Stimulated activated CD4-positive, alpha-beta T cell treated with anti-CD3 and anti-CD28 coated beads, Interleukin-2, amount 100 ng/mL, for 48 hours (primary cell): ENCODE measurements around the gene GMDS.
A peak's percentile ranks its signal among the peaks of the same experiment; 100 is the strongest.

Source experiments
- DNase-seq, 2 donors: peaks; one replicate each; pipeline ENCODE4 v3.0.0-alpha.2; 2020

The GMDS gene

DNA sequence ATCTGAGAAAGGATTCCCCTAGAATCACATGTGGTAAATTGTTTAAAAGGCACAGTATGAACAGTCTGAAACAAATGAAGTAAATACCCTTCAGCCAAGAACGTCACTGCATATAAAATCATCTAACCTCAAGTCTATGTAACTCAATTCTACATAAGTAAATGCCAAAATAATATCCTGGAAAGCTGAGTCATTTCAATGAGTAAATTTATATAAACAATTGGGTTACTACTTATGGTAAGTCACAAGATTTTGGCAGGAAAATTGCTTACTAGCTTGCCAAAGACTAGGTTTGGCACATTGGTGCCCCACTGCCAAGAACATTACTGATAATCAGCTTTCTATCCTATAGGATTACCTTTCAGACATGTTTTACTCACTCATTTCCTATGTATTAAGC is 8.4 kb downstream of the GMDS start:
- DNase-seq, result no peak

DNA sequence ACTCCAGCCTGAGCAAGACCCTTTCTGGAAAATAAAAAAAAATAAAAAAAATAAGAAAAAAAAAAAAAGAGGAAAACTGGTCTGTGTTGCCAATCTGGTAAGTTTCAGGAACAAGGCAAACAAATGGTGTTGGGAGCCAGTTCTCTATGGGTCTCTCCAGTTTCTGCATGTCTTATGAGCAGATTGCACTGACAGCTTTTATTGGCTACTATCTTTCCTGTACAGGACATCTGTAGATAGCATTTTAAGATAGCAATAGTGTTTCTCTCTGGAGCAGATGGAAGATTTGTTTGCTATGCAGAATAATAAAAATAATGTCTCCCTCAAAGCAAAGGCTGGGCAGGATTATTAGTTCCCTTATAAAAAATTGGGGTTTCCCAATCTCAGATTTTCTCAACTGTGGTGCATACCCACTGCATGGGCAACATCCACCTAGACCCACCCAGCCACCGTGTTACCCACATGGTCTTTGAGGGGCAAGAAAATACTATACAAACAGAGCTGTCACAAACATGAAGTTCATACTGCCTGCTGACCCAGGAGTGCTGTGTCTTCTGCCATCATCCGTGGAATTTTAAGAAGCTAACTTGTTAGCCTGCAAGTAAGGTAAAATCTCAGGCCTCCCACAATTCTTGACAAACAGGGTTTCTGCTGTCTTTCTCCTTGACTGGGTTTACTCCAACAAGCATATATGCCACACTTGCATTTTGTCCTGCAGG is 9.5 kb downstream of the GMDS start:
- DNase-seq, result no peak

DNA sequence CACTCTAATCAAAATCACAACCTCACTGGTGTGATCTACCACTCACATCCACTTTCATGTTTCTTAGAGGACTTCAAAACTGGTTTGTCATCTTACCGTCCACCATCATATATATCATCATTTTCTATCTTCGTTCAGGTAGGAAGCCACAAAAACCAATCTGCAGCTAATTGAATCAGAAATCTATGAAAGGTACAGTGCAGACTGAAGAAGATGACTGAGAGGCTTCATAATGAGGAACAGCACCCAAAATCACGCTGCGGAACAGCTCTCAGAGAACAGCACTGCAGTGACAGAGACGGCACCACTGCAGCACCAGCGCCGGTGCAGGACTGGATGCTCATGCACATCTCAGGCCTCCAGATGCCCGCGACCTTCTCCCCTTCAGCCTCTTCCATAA is 13.0 kb downstream of the GMDS start:
- DNase-seq, result no peak

DNA sequence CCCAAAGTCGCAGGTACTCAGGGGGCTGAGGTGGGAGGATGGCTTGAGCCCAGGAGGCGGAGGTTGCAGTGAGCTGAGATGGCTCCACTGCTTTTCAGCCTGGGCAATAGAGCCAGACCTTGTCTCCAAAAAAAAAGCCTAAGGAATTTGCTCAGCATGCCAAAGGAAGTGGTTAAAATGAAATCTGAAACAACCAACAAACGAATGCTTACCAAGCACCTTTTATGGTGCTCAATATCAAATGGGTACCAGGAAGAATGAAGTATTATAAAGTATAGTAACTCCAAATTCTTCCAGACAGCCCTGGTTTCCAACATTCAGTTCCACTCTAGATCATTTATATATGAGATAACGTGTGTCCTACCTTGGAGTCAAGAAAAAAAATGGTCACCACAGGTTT is 14.0 kb downstream of the GMDS start:
- no peak for DNase-seq

DNA sequence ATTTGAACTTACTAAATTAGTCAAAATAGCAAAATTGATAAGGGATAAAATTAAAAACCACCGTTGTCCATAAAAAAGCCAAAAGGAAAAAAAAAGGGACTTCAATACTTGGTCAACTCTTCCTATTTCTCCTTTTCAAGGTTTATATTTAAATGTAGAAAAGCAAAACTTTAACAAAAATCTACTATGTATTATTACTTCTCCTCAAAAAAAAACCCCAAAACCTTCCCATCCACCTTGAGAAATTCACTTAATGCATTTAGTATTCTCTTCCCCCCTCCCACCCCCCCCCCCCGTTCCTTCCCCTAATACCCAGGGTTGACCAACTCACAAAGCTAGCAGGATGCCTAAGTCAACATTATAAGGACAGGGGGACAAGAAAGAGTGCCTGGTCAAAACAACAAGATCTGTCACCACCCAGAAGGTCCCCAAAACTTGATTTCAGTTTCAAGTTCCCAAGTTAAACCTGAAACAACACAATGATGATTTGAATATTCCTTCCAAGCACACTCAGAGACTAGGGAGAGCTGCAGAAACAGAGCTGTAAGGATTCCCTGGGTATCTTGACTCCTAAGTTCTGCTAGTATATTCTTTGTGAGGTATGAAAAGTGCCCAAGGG is 14.6 kb downstream of the GMDS start:
- DNase-seq, result no peak

DNA sequence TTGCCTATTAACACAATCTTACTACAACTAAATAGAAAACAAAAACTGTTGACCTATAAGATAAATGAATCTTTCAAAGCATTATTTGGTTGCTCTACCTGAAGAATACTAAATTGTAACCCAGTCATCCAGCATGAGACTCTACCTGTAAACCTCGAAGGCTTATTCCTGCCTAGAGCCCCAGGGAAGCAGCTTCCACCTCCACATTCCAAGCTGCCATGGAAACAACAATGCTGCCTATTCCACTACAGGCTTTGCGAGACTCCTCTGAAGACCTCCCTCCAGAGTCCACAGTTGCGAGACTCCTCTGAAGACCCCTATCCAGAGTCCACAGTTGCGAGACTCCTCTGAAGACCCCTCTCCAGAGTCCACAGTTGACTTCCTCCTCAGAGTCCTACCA is 15.7 kb downstream of the GMDS start:
- DNase-seq, result no peak

DNA sequence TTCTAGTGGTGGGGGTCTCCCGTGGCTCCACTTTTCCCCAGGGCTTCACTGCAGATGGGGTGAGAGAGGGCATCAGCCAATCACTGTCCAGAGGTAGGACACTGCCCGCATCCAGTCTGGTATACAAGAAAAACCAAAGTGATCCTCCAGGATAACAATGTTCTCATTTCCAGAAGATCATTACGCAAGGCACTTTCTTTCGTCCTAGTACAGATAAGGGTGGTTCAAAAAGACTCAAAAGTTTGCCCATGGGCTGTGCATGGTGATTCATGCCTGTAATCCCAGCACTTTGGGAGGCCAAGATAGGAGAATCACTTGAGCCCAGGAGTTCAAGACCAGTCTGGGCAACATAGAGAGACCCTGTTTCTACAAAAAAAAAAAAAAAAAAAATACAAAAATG is 16.4 kb downstream of the GMDS start:
- no peak for DNase-seq

DNA sequence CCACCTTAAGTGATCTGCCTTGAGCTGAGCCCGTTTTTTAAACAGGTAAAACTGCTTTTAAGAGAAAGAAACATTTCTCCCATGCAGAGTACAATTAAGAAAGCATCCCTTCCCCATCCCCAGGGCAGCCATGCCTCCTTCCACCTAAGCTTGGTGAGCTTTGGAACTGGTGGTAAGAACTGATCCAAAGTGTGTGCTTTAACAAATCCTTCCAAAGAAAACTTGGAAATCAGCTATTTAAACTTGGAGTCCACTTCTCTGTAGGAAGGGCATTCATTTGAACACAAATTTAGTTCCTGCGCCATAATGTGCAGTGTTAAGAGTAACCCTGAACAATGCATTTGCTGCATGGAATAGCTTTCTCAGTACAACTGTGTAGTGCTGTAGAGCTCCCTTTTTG is 17.0 kb downstream of the GMDS start:
- no peak for DNase-seq

DNA sequence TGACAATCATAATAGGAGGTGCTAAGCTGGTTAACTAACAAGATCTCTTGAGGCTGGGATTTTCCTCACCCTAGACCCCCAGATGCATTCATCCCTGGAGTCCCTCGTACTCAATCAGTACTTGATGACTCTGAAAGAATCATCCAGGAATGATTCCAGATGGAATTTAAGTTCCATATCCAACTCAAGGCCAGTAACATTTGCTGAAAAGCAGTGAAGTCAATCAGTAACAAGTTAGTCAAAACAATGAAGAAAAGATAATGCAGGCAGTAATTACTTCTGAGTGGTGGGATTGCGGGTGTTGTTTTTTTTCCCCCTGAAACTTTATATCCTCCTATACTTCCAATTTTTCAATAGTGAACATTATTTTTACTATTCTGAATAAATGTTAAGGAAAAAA is 18.6 kb downstream of the GMDS start:
- no peak for DNase-seq

DNA sequence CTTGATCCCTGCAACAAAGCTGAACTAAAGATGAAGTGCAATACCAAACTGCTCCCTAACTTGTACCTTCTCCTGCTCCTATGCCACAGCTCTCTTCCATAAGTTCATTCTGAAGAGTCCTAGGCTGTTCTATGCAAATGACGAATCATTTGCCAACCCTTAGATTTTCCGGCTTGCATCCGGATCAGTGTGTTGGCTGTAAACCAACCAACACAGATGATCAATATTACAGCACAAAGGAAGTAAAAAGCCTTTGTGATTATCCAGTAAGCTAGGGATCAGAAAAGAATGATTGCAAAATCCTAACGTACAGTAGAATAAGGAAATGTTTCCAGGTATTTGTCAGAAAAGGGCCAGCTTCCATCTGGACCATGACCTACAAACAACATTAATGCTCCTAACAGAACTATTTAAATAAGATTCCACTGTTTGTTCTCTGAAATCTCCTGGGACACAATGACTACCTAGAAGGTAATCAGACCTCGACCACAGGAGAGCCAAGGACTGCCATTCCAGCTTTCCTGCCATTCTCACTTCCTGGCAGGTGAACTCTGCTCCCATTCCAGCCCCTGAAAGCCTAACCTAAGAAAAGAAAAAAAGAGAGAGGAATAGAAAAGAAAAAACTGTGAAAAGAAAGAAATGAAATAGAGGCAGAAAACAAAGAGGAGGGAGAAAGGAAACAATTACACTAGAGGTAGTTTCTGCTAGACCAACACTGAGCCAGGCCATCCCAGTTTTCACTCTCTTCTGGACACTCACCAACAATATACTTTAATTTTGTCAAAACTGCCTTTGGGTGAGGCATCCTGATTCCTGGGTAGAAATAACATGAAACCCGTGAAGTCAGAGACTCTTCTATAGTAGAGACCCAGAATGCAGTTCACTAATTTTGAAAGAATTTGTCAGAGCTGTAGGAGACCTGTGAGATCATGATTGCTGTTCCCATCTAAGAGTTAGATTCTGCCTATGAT is 19.7 kb downstream of the GMDS start:
- DNase-seq, result no peak

DNA sequence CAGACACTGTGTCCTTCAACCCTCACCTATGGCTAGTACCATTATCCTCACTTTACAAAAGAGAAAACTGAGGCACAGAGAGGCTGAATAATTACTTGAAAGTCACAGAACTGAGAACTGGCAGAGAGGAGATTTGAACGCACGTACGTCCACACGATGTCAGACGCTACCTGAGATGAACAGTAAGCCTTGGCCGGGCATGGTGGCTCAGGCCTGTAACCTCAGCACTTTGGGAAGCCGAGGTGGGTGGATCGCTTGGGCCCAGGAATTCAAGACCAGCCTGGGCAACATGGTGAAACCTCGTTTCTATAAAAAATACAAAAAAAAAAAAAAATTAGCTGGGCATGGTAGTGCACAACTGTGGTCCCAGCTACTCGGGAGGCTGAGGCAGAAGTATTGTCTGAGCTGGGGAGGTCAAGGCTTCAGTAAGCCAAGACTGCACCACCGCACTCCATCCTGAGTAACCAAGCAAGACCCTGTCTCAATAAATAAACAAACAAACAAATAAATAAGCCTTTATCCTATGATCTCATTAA is 20.5 kb downstream of the GMDS start:
- no peak for DNase-seq

DNA sequence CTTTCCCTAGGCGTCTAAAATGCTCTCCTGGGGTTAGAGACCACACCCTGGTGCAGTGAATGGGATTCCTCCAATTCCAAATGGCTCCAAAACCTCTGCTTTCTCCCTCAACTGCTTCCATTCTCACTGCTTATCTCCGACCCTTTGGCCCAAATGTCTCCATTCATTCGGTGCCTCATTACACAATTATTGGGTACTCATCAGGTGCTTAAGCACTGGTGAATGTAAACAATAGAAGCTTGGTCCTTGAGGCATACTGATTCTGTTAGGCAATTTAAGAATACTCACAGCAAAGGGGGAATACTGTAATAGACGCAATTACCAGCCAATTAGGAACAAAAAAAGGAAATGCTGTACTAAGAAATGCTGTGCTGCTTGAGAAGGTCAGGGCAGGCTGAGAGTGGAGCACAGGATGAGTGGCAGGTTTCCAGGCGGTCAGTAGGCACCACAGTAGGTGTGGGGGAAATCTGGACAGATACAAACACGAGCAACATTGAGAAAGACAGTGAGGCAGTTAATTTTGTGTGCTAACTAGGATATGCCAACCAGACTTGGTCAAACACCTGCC is 23.0 kb downstream of the GMDS start:
- no peak for DNase-seq

DNA sequence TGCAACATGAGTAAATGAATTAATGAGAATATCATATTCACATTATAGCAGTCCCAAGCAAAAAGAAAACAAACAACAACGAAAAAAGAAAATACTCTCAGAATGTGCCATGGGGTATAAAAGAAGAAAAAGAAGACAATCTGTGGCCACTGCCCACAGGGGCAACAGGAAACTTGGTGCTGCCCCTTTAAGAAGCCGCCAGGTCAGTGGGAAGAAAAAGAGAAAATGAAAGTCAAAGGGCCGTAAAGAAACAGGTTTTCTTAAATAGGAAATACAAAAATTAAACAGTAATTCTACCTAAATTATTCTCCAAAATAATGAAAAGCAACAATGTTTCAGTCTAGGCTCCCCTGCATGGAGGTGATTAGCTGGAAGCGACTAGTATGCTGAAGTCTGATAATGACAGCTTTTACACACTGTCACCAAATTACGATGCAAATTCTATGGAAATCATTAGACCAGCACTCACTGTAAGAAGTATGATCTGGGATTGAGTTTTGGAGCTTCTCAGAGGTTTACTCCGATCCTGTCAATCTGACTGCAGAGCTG is 23.6 kb downstream of the GMDS start:
- DNase-seq, result no peak

DNA sequence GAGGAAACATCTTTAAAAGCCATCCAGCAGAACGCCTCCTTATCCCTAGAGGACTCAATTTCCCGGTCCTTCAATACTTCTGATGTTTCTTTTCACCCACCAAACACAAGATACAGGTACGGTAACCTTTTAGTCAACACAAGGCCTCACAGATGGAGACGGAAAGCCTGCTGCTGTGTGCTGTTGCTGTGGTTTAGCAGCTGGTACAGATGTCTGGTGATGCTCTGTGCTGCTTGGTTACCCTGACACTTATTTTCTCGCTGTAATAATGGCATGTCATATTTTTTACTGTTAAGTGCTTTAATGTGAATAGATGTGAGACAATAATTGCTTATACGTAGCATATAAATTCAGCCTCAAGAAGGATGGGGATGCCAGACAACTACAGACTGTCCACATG is 25.3 kb downstream of the GMDS start:
- DNase-seq, result no peak

DNA sequence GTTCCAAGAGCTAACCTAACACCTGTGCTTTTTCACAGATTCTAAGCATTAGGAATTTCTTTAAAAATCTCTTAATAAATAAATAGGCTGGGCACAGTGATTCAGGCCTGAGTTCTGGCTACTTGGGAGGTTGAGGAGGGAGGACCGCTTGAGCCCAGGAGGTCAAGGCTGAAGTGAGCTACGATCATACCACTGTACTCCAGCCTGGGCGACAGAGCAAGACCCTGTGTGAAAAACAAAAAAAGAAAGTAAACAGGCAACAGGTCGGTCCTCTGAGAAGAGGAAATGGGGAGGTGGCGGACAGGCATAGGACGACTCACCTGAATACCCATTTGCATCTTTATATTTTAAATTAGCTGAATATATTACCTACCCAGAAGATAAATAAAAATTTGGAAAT is 26.5 kb downstream of the GMDS start:
- DNase-seq, result no peak

DNA sequence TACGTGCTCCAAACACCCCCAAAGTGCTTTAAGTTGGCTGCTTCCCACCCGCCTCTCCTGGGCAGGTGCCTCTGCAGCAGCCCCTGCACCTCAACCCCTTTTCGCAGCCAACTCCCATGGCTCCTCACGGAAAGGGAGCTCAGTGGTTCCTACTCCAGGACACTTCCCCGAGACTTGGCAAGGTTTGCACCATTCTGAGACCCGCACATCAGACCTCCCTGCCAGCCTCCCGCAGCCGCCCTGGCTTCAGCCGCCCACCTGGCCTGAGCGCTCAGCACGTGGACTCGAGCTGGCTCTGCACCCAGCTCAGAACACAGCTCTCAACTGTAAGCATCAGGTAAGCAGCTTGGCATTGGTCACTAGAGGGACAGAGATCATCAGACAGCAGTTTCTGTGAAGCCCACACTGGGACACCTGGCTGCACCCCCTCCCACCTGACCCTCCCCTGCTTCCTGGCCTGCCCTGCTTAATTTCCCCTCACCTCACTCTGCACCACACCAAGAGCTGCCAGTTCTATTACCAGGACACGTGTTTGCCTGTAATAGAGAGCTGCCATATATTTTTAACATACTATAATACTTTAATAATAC is 28.5 kb downstream of the GMDS start:
- DNase-seq, result no peak

DNA sequence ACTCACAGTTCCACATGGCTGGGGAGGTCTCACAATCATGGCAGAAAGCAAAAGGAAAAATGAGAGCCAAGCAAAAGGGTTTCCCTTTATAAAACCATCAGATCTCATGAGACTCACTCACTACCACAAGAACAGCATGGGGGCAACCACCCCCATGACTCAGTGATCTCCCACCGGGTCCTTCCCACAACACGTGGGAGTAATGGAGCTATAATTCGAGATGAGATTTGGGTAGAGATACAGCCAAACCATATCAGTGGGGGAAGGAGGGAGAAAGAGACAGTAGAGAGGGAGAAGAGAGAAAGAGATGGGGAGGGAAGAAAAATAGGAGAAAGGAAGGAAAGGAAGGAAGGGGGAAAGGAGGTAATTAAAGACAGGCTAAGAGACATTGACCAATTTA is 30.1 kb downstream of the GMDS start:
- DNase-seq, result no peak

DNA sequence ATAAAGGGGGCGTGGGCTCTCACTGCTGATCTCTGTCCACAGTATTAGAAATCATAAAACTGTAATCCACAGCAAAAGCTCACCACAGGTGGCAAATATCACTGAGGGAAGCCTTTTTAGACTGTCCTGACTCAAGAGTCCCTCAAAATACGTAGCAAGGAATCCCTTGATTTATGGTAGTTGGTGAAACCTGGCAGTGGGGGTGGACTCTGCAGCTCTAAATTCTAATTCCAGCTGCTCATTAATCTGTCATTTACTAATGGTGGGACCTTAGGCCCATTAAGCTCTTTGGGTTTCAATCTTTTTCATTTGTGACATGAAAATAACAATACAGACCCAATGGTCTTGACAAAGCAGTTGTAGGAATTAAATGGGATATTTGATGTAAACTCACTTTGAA is 32.3 kb downstream of the GMDS start:
- DNase-seq, result no peak

DNA sequence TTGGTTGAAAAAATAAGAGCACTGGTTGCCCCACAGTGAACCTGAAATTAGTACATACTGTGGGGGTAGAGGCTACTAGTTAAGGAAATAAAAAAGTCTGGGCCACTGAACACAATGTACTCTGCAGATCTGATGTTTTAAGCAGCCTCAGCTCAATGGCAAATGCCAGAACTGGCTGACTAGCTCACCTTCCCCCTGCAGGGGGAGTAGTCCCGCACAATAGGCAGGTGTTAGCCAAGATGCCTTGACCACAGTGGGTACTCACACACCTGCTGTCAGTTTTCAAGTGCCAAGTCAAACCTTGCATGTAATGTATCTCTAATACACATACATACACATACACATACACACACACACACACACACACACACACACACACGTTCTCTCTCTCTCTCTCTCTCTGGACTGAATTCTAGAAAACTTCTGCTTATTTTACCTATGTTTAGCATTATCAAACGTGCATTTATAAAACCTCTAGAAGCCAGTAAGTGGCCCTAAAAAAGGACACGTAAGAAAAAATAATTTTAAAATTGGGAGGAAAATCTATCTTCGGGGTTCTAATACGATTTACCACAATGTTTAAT is 36.1 kb downstream of the GMDS start:
- DNase-seq, result peak; percentile 19 to 25

DNA sequence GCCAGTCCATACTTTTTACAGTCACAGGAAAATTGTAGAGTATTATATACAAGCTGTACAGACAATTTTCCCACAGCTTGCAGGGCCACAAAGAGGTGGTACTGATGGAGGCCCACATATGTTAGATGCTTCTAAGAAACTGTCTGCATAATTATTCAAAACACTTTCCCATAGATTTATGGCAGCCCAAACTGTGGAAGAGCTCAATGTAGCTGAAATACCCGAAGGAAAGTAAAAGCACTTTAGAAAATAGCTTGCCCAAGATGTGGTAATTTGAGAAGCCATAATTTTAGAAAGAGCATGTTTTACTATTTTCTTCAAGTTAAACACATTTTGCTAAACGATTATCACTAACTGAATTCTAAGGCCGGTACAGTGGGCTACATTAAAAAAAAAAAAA is 36.9 kb downstream of the GMDS start:
- DNase-seq, result no peak

DNA sequence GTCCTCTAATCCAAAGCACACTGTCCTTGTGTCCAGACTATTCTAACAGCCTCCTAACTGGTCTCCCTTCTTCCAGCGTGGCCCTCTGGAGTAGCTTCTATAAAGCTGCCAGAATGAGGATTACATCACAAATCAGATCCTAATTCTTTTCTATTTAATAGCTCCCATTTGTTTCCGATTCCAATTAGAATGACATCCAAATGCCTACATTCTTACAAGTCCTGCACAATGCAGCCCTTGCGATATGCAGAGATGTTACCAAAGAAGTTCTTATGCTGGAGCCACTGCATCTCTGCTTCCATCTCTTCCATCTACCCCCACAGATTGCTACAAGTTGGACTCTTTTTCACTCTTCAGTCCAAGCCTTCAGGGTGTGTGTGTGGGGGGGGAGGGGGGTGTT is 40.0 kb downstream of the GMDS start:
- no peak for DNase-seq

DNA sequence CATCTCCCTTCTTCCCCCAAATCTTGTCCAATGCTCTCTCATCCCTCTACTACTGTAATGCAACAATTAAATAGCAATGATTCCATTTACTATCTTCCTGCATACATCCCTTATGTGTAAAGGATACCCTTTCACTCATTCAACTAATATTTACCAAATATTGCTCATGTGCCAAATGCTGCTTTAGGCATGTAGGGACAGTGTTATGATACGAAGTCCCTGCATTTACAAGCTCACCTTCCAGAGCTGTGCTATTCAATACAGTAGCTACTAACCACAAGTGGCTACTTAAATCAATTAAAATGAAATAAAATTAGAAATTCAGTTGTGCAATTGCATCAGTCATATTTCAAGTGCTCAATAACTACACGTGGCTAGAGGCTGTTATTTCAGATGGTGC is 41.1 kb downstream of the GMDS start:
- no peak for DNase-seq
